Muscle of leg (tissue), 11 donors: ENCODE measurements around the gene NUB1. TPM values are rescaled to one million over a fixed set of nuclear protein-coding genes. Genes with fewer than 3 reads are reported as not detected.

Experiments used
- DNase-seq: peaks from one replicate; pipeline ENCODE4 v3.0.0; 2013
- H3K27ac ChIP-seq: one replicate; pipeline ENCODE4 v1.5.1; 2013; ENCODE audit warnings: mild to moderate bottlenecking, low read length, control low read depth
- H3K27me3 ChIP-seq: one replicate; pipeline ENCODE4 v1.6.1; 2013; ENCODE audit warnings: low read length; ENCODE audit not compliant: control insufficient read depth, insufficient read depth
- H3K36me3 ChIP-seq: one replicate; pipeline ENCODE4 v1.6.1; 2013; ENCODE audit warnings: low read length; ENCODE audit not compliant: control insufficient read depth, insufficient read depth
- H3K4me1 ChIP-seq: one replicate; pipeline ENCODE4 v1.6.1; 2013; ENCODE audit warnings: low read length; ENCODE audit not compliant: control insufficient read depth, insufficient read depth
- H3K4me3 ChIP-seq: one replicate; pipeline ENCODE4 v1.5.1; 2013; ENCODE audit warnings: low read length, control low read depth
- H3K9me3 ChIP-seq: replicated peaks from 2 replicates; pipeline ENCODE4 v1.6.1; 2013; ENCODE audit warnings: low read depth, low read length; ENCODE audit not compliant: control insufficient read depth
- WGBS: methylation state at CpG from one replicate; pipeline ENCODE4 v1.1.5; 2013; ENCODE audit warnings: missing lambda C conversion rate; ENCODE audit not compliant: insufficient coverage; 5-methylcytosine and 5-hydroxymethylcytosine counted together
- polyA plus RNA-seq, 8 donors: library from polyadenylated mRNA; unstranded; fragments of 120-200 nt; gene quantifications; one replicate each; pipeline versions ENCODE4 v1.2.1 to v1.2.3, GENCODE V29; 2013; ENCODE audit warnings: inconsistent platforms in 1 of 8, low replicate concordance in 1 of 8; ENCODE audit not compliant: insufficient read length in 8 of 8, insufficient read depth in 1 of 8
- total RNA-seq: library from RNA; stranded (reverse); fragments of 120-200 nt; gene quantifications from one replicate; pipeline ENCODE4 v1.2.4, GENCODE V29; 2013

The NUB1 gene
- total and polyA plus RNA-seq, 9 donors, result 25.6 to 40.6 (median 32.6) TPM

DNA sequence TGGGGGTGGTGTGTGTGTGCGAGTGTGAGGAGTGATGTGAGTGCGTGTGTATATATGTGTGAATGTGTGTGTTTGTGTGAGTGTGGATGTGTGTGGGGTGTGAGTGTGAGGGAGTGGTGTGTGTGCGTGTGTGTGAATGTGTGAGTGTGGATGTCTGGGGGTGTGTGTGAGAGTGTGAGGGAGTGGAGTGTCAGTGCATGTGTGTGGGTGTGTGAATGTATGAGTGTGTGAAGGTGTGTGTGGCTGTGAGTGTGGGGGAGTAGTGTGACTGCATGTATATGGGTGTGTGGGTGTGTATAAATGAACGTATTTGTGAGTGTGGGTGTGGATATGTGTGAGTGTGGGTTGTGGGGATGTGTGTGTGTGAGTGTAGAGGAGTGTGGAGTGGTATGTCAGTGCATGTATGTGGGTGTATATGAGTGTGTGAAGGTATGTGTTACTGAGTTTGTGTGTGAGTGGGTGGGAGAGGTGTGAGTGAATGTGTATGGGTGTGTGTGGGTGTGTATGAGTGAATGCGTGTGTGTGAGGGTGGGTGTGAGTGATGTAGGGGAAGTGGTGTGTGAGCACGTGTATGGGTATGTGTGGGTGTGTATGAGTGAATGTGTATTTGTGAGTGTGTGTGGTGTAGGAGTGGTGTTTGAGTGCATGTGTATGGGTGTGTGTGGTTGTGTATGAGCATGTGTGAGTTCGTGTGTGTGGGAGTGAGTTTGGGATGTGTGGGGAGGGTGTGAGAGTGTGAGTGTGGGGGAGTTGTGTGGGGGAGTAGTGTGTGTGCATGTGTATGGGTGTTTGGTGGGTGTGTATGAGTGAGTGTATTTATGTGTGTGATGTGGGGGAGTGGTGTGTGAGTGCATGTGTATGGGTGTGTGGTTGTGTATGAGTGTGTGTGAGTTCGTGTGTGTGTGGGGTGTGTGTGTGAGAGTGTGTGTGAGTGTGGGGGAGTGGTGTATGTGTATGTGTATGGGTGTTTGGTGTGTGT, 28.5 kb upstream of the NUB1 start:
- Histone ChIP-seq H3K27me3 (peaks cover 6% of the 10 kb centered on the region), H3K9me3 (peaks cover 4% of the 10 kb centered on the region), H3K4me3 (no peak overlapping the region), H3K36me3 (no peaks in the 10 kb centered on the region), H3K4me1 (no peaks in the 10 kb centered on the region), H3K27ac (no peak overlapping the region)
- no peak for DNase-seq
- WGBS, result 78% methylated on average over 8 of the region's 8 CpGs

DNA sequence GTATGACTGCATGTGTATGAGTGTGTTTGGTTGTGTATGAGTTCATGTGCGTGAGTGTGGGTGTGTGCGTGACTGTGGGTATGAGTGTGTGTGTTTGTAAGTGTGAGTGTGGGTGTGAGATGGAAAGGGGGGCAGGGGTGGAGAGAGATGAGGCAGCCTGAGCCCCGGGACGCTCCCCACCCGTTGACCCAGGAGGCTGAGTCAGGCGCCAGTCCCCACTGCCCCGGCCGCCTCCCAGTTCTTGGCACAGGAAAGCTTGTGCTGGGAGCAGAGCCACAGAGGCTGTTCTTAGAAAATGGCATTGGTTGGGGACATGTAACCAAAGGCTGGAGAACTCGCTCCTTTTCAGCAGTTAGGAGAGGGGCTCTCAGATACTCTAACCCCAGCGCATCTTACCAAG, 27.8 kb upstream of the NUB1 start:
- H3K27ac ChIP-seq, result no peak overlapping the region
- no peak for DNase-seq
- peaks cover 6% of the 10 kb centered on the region for H3K27me3 ChIP-seq
- H3K4me3 ChIP-seq, result no peak overlapping the region
- no peaks in the 10 kb centered on the region for H3K36me3 ChIP-seq
- H3K9me3 ChIP-seq, result peaks cover 4% of the 10 kb centered on the region
- no peaks in the 10 kb centered on the region for H3K4me1 ChIP-seq
- WGBS, result 54% methylated on average over 6 of the region's 10 CpGs

DNA sequence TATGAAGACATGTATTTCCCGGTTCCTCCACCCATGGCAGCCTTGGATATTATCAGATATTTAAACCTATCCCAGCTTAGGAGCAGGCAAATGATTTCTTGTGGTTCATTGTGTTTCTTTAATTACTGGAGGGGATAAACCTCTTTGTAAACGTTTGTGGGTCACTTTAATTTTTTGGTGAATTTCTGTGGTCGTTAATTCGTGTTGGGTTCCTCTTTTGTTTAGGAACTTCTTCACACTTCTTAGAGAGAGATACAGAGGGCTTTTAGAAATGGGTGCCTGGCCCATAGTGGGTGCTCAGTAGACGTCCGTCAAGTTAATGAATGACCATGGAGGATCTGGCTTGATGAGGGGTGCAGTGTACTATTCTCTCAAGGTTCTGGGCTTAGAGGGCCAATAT, 27.2 kb upstream of the NUB1 start:
- no peak overlapping the region for H3K27ac ChIP-seq
- WGBS, result 79% methylated on average over 2 of the region's 6 CpGs
- H3K9me3 ChIP-seq, result peaks cover 4% of the 10 kb centered on the region
- no peak for DNase-seq
- no peak overlapping the region for H3K4me3 ChIP-seq
- no peaks in the 10 kb centered on the region for H3K4me1 ChIP-seq
- no peaks in the 10 kb centered on the region for H3K36me3 ChIP-seq
- H3K27me3 ChIP-seq, result peaks cover 6% of the 10 kb centered on the region

DNA sequence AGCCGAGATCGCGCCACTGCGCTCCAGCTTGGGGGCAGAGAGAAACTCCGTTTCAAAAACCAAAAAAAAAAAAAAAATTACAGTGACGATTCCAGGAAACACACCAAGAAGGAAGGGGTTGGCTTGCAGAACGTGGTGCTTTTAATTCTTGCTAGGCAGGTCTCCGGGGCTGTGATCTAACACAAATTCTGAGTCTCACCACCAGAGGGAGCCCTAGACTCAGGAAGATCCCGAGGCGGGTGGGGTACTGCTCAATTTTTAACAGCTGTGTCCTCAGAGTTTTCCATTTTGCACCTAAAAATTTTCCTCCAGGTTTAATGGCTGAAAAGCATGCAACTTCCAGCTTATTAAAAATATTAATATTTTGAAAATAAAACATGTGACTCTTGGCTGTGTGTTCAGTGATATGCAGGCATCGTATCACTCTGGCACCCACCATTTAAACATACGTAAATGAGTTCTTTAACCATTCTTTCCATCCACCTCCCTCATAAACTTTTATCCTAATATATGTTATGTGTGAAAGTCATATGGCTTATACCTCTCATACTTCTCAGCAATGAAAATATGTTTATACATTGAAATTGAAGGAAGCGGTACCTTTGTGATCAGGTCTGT, 26.5 kb upstream of the NUB1 start:
- no CpG with 5 or more reads among the region's 13 CpGs for WGBS
- DNase-seq, result peak; percentile 83
- H3K9me3 ChIP-seq, result peaks cover 4% of the 10 kb centered on the region
- no peak overlapping the region for H3K4me3 ChIP-seq
- no peaks in the 10 kb centered on the region for H3K4me1 ChIP-seq
- H3K27ac ChIP-seq, result no peak overlapping the region
- peaks cover 6% of the 10 kb centered on the region for H3K27me3 ChIP-seq
- H3K36me3 ChIP-seq, result no peaks in the 10 kb centered on the region

DNA sequence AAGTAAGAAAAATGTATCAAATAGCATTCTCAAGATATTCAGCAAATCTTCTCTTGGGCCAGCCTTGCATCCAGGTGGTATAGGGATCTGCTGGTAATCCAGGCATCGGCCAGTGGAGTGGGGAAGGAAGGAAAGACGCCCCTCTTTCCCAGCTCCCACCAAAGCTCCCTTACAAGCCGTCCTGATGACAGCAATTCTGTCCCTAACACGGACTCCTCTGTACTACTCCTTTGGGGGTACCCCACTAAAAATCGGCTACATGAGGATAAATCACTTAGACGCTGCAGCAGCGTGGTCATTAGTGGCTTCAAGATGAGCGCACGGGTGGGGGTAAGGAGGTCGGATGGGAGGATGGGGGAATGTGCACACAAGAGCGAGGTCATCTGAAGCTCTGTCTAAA, 24.7 kb upstream of the NUB1 start:
- H3K4me1 ChIP-seq, result no peaks in the 10 kb centered on the region
- H3K9me3 ChIP-seq, result peaks cover 3% of the 10 kb centered on the region
- no peaks in the 10 kb centered on the region for H3K36me3 ChIP-seq
- no peak overlapping the region for H3K4me3 ChIP-seq
- no peak for DNase-seq
- H3K27ac ChIP-seq, result no peak overlapping the region
- WGBS, result no CpG with 5 or more reads among the region's 11 CpGs
- peaks cover 8% of the 10 kb centered on the region for H3K27me3 ChIP-seq

DNA sequence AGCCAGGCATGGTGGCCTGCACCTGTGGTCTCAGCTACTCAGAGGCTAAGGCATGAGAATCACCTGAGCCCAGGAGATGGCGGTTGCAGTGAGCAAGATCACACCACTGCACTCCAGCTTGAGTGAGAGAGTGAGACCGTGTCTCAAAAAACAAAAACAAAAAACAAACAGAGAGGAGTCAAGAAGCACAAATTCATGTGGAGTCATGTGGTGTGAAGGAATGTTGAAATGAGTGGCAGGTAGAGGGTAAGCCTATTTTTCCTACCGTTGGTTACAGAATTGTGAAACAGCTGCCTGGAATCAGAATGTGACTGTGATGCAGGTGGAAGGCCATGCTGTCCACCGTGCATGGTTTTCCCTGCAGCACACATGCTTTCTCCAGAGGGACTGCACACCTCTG, 23.7 kb upstream of the NUB1 start:
- 57% methylated on average over 1 of the region's 4 CpGs for WGBS
- no peak for DNase-seq
- Histone ChIP-seq H3K36me3 (no peaks in the 10 kb centered on the region), H3K9me3 (peaks cover 3% of the 10 kb centered on the region), H3K4me3 (no peak overlapping the region), H3K4me1 (no peaks in the 10 kb centered on the region), H3K27me3 (peaks cover 8% of the 10 kb centered on the region), H3K27ac (no peak overlapping the region)

DNA sequence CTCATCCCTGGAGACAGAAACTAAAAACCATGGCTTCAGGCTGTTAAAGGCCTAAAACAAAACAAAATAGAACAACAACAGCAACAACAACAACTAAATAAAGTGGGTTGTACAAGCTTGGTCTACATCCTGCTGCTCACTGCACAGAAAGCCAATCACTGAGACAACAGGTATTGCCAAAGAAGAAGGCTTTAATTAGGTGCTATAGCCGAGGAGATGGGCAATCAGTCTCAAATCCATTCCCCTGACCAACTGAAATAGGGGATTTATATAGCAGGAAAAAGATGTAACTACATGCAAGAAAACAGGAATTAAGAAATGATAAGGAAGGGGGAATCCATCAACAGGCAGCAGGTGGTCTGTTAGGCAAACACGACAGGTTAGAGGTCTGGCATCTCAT, 22.4 kb upstream of the NUB1 start:
- no peak overlapping the region for H3K4me3 ChIP-seq
- H3K4me1 ChIP-seq, result no peaks in the 10 kb centered on the region
- H3K27me3 ChIP-seq, result peaks cover 8% of the 10 kb centered on the region
- WGBS, result 88% methylated on average over 1 of the region's 2 CpGs
- DNase-seq, result no peak
- no peak overlapping the region for H3K27ac ChIP-seq
- peaks cover 3% of the 10 kb centered on the region for H3K9me3 ChIP-seq
- H3K36me3 ChIP-seq, result no peaks in the 10 kb centered on the region

DNA sequence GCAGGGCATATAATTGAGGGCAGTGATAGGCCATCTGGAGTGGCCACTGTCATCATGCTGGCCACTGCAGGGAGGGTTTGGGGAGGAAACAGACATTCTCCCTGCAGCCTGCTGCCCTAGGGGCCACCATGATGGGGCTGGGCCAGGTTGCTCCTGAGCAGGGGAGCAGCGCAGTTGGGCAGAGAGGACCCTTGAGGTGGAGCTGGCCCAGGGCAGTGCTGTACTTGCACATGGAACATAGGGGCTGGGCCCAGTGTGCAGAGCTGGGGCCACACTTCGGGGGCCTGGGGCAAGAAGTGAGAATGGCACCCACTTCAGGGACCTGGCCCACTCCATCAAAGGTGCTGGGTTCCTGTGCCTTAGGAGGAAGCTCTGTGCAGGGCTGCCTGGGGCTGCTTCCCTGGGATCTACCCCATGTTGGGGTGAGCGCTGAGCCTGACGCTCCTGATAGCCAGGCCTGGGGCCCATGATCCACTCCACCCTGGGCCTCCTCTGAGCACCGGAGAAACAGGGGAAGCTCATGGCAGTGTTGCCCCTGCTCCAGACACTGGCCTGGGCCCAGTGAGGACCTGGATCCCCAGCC, 21.3 kb upstream of the NUB1 start:
- Histone ChIP-seq H3K36me3 (no peaks in the 10 kb centered on the region), H3K4me1 (no peaks in the 10 kb centered on the region), H3K4me3 (no peak overlapping the region), H3K27me3 (peaks cover 8% of the 10 kb centered on the region), H3K9me3 (peaks cover 3% of the 10 kb centered on the region), H3K27ac (no peak overlapping the region)
- no peak for DNase-seq
- 98% methylated on average over 5 of the region's 5 CpGs for WGBS

DNA sequence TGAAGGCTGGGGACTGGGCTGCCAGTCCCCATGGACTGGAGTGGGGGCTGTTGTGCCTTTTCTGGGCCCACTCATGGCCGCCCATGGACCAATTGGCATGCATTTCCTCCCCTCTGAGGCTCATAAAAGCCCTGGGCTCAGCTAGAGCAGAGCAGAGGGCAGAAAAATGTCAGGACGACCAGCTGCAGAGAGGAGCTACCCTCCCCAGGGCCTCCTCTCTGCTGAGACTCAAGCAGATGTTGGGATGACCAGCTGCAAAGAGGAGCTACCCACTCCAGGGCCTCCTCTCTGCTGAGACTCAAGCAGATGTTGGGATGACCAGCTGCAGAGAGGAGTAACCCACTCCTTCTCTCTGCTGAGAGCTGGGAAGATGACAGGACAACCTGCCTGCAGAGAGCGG, 20.3 kb upstream of the NUB1 start:
- H3K27ac ChIP-seq, result no peak overlapping the region
- no peaks in the 10 kb centered on the region for H3K36me3 ChIP-seq
- H3K4me1 ChIP-seq, result no peaks in the 10 kb centered on the region
- H3K27me3 ChIP-seq, result peaks cover 6% of the 10 kb centered on the region
- WGBS, result 43% methylated on average over 2 of the region's 3 CpGs
- no peak overlapping the region for H3K4me3 ChIP-seq
- no peak for DNase-seq
- H3K9me3 ChIP-seq, result peaks cover 3% of the 10 kb centered on the region

DNA sequence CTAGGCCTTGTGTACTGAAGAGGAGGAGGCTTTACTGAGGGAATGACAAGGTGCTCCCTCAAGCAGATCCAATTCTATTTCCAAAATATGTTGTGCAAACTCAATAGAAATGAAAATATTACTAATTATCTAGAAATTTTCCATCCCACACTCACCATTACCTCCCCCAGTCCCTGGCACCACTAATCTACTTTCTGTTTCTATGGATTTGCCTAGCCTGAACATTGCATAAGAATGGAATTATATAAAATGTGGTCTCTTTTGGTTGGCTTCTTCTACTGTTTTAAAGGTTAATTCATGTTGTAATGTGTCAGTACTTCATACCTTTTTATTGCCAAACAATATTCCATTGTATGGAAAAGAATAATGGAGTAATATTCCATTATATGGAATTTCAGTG, 18.7 kb upstream of the NUB1 start:
- DNase-seq, result no peak
- Histone ChIP-seq H3K36me3 (no peaks in the 10 kb centered on the region), H3K4me3 (no peak overlapping the region), H3K9me3 (peaks cover 3% of the 10 kb centered on the region), H3K27me3 (peaks cover 2% of the 10 kb centered on the region), H3K27ac (no peak overlapping the region), H3K4me1 (no peaks in the 10 kb centered on the region)
